Smooth muscle cell (in vitro differentiated cells): ENCODE measurements around the gene LRP1B. TPM values are rescaled to one million over a fixed set of nuclear protein-coding genes. Genes with fewer than 3 reads are reported as not detected.

Experiments used
- DNase-seq: peaks from one replicate; lab custom pipeline; 2025; ENCODE audit not compliant: unreplicated experiment; lab: John Stamatoyannopoulos, UW
- H2AFZ ChIP-seq: fragments of 200-600 bp; sonication (generic); 2 replicates; pipeline ENCODE4 v1.6.0; 2016; ENCODE audit warnings: antibody characterized with exemption, low read depth, mild to moderate bottlenecking
- H3F3A ChIP-seq: fragments of 200-600 bp; sonication (generic); 2 replicates; pipeline ENCODE4 v1.6.0; 2017; ENCODE audit warnings: antibody characterized with exemption, low read depth
- H3K27ac ChIP-seq: fragments of 200-600 bp; sonication (generic); 2 replicates; pipeline ENCODE4 v1.5.1; 2016; ENCODE audit warnings: low read depth, mild to moderate bottlenecking
- H3K27me3 ChIP-seq: fragments of 200-600 bp; sonication (generic); 2 replicates; pipeline ENCODE4 v1.6.1; 2016; ENCODE audit warnings: low read depth, mild to moderate bottlenecking
- H3K36me3 ChIP-seq: fragments of 200-600 bp; sonication (generic); 2 replicates; pipeline ENCODE4 v1.5.1; 2016; ENCODE audit warnings: low read depth
- H3K4me1 ChIP-seq: fragments of 200-600 bp; sonication (generic); 2 replicates; pipeline ENCODE4 v1.5.1; 2016; ENCODE audit warnings: low read depth
- H3K4me2 ChIP-seq: fragments of 200-600 bp; sonication (generic); 2 replicates; pipeline ENCODE4 v1.6.0; 2016; ENCODE audit warnings: mild to moderate bottlenecking
- H3K4me3 ChIP-seq: fragments of 200-600 bp; sonication (generic); 2 replicates; pipeline ENCODE4 v1.5.1; 2016; ENCODE audit warnings: mild to moderate bottlenecking
- H3K79me2 ChIP-seq: fragments of 200-600 bp; sonication (generic); 2 replicates; pipeline ENCODE4 v1.6.0; 2016; ENCODE audit warnings: low read depth, mild to moderate bottlenecking
- H3K9ac ChIP-seq: fragments of 200-600 bp; sonication (generic); 2 replicates; pipeline ENCODE4 v1.6.0; 2016; ENCODE audit warnings: low read depth
- H3K9me3 ChIP-seq: fragments of 200-600 bp; sonication (generic); replicated peaks from 2 replicates; pipeline ENCODE4 v1.5.1; 2016; ENCODE audit warnings: low read depth
- H4K20me1 ChIP-seq: fragments of 200-600 bp; sonication (generic); 2 replicates; pipeline ENCODE4 v1.6.0; 2016; ENCODE audit warnings: low read depth
- CTCF ChIP-seq: fragments of 200-600 bp; sonication (generic); IDR thresholded peaks from 2 replicates; pipeline ENCODE4 v1.5.1; 2017; ENCODE audit warnings: borderline replicate concordance, mild to moderate bottlenecking, antibody characterized with exemption; ENCODE audit not compliant: insufficient read depth, poor library complexity, severe bottlenecking
- WGBS: methylation state at CpG from one replicate; pipeline ENCODE4 v1.1.7; 2016; ENCODE audit warnings: low lambda C conversion rate; 5-methylcytosine and 5-hydroxymethylcytosine counted together
- polyA plus RNA-seq: library from polyadenylated mRNA; unstranded; fragments of >200 nt; fragmentation: Nextera tagmentation; extraction: Ambion mirVana; gene quantifications from 2 replicates; pipeline ENCODE4 v1.2.1, GENCODE V29; 2016
- total RNA-seq: library from RNA; depleted of rRNA; stranded (reverse); fragments of >200 nt; gene quantifications from 2 replicates; pipeline ENCODE4 v1.2.3, GENCODE V29; 2014

The LRP1B gene
- total and polyA plus RNA-seq, 2 experiments from 2014 or later: 0.08 to 2.9 TPM

GRCh38 chr2:142014536-142014935 is 116.3 kb downstream of the LRP1B start:
- no peaks in the 10 kb centered on the region for H3K36me3 ChIP-seq
- no peak overlapping the region for H3K4me2 ChIP-seq
- H3K79me2 ChIP-seq: no peaks in the 10 kb centered on the region
- H3K4me3 ChIP-seq: no peak overlapping the region
- no peak overlapping the region for H2AFZ ChIP-seq
- H3K27ac ChIP-seq: no peak overlapping the region
- no peaks in the 10 kb centered on the region for H3F3A ChIP-seq
- no peak overlapping the region for H3K9ac ChIP-seq
- no peaks in the 10 kb centered on the region for H3K4me1 ChIP-seq
- no peaks in the 10 kb centered on the region for H3K27me3 ChIP-seq
- WGBS: 91% methylated on average over 1 of the region's 1 CpG
- TF ChIP-seq CTCF: no peak
- H4K20me1 ChIP-seq: no peaks in the 10 kb centered on the region
- no peak for DNase-seq
- no peaks in the 10 kb centered on the region for H3K9me3 ChIP-seq

- Histone ChIP-seq H3K4me3 (no peak overlapping the region), H3K4me1 (no peaks in the 10 kb centered on the region), H2AFZ (no peak overlapping the region), H3K27ac (no peak overlapping the region), H3K9me3 (no peaks in the 10 kb centered on the region), H3K36me3 (no peaks in the 10 kb centered on the region), H3K4me2 (no peak overlapping the region), H3F3A (peaks cover 7% of the 10 kb centered on the region), H3K9ac (no peak overlapping the region), H3K27me3 (no peaks in the 10 kb centered on the region), H3K79me2 (no peaks in the 10 kb centered on the region), H4K20me1 (no peaks in the 10 kb centered on the region)
- WGBS: 90% methylated on average over 2 of the region's 2 CpGs
- no peak for DNase-seq
- no peak for TF ChIP-seq CTCF
These were observed 118.0 kb downstream of the LRP1B start for GRCh38 chr2:142012797-142013196.

GRCh38 chr2:142010477-142011270 is 120.1 kb downstream of the LRP1B start:
- Histone ChIP-seq H2AFZ (no peak overlapping the region), H3K9ac (no peak overlapping the region), H3F3A (peaks cover 8% of the 10 kb centered on the region), H3K79me2 (no peaks in the 10 kb centered on the region), H3K36me3 (no peaks in the 10 kb centered on the region), H3K27me3 (no peaks in the 10 kb centered on the region), H3K4me1 (no peaks in the 10 kb centered on the region), H3K4me3 (no peak overlapping the region), H4K20me1 (no peaks in the 10 kb centered on the region), H3K4me2 (no peak overlapping the region), H3K27ac (no peak overlapping the region), H3K9me3 (no peaks in the 10 kb centered on the region)
- WGBS: 77% methylated on average over 10 of the region's 11 CpGs
- no peak for DNase-seq
- no peak for TF ChIP-seq CTCF
